ENCODE data around the gene CDKL4.
"Not testable (repeated sequence)": the region's sequence is repeated elsewhere in the genome, so short reads cannot be mapped to it uniquely, and the experiment has no call there.

Gene CDKL4

DNA sequence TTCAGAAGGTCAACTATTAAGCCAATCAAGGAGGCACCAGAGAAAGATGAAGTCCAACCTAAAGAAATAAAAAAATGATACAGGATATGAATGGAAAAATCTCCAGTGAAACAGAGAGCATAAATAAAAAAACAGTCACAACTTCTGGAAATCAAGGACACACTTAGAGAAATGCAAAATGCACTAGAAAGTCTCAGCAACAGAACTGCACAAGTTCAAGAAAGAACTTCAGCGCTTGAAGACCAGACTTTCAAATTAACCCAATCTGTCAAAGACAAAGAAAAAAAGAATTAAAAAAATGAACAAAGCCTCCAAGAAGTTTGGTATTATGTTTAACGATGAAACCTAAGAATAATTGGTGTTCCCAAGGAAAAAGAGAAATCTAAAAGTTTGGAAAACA is 46.8 kb downstream of the CDKL4 start:
- not testable (repeated sequence) for H2AK5ac ChIP-seq (ENCODE audit: low read length, severe bottlenecking); H3K9me3 ChIP-seq (ENCODE audit: control insufficient read depth, low read length); DNase-seq; H2BK12ac ChIP-seq (ENCODE audit: low read length in 2 of 2); H4K8ac ChIP-seq (ENCODE audit: low read length); H2BK5ac ChIP-seq (ENCODE audit: low read depth, low read length, poor library complexity, severe bottlenecking); H3K36me3 ChIP-seq (ENCODE audit: control insufficient read depth in 1 of 2, insufficient read depth in 2 of 2, low read depth in 1 of 2, low read length in 2 of 2); H3K14ac ChIP-seq (ENCODE audit: low read length in 2 of 2); H3K79me1 ChIP-seq (replicated peaks; ENCODE audit: low read length, poor library complexity, severe bottlenecking); H3K9ac ChIP-seq (ENCODE audit: low read length); H3K27ac ChIP-seq (ENCODE audit: low read length, poor library complexity, severe bottlenecking); H3K18ac ChIP-seq (ENCODE audit: low read depth in 1 of 2, low read length in 2 of 2); H2AFZ ChIP-seq (ENCODE audit: low read depth, low read length); H4K91ac ChIP-seq (ENCODE audit: low read length); H2BK120ac ChIP-seq (ENCODE audit: low read depth, low read length); H3K4me2 ChIP-seq (ENCODE audit: low read length, poor library complexity, severe bottlenecking); H3K4me3 ChIP-seq (ENCODE audit: insufficient read depth in 1 of 2, low read depth in 1 of 2, low read length in 2 of 2); H3K4ac ChIP-seq (ENCODE audit: low read depth in 1 of 2, low read length in 2 of 2); H3K4me1 ChIP-seq (ENCODE audit: control insufficient read depth, insufficient read depth, low read depth, low read length); H2BK15ac ChIP-seq (ENCODE audit: low read depth, poor library complexity, severe bottlenecking); H3K23ac ChIP-seq (ENCODE audit: low read length in 2 of 2); H3K27me3 ChIP-seq (ENCODE audit: control insufficient read depth in 1 of 2, insufficient read depth in 1 of 2, low read length in 2 of 2)
- WGBS: 100% methylated on average over 1 of the region's 2 CpGs

DNA sequence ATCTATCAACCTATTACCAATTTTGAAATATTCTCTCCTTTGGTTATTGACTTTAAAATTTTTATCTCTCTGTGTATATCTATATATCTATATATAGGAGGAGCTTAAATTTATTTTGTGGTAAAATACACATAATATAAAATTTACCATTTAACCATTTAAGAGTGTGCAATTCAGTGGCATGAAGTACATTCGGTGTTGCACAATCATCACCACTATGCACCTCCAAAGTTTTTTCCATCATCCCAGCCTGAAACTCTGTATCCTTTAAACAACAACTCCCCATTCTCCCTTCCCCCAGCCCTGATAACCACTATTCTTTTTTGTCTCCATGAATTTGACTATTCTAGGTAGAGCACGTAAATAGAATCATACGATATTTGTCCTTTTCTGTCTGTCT is 49.1 kb downstream of the CDKL4 start:
- no peak for DNase-seq
- Histone ChIP-seq H4K91ac (ENCODE audit: low read length) (no peak overlapping the region), H3K4me3 (ENCODE audit: insufficient read depth in 1 of 2, low read depth in 1 of 2, low read length in 2 of 2) (no peak overlapping the region), H3K18ac (ENCODE audit: low read depth in 1 of 2, low read length in 2 of 2) (no peak overlapping the region), H2BK15ac (ENCODE audit: low read depth, poor library complexity, severe bottlenecking) (no peak overlapping the region), H2BK5ac (ENCODE audit: low read depth, low read length, poor library complexity, severe bottlenecking) (no peak overlapping the region), H3K4me2 (ENCODE audit: low read length, poor library complexity, severe bottlenecking) (no peak overlapping the region), H2AK5ac (ENCODE audit: low read length, severe bottlenecking) (no peak overlapping the region), H3K79me1 (replicated peaks; ENCODE audit: low read length, poor library complexity, severe bottlenecking) (no peaks in the 10 kb centered on the region), H3K4ac (ENCODE audit: low read depth in 1 of 2, low read length in 2 of 2) (no peak overlapping the region), H3K9ac (ENCODE audit: low read length) (no peak overlapping the region), H3K4me1 (ENCODE audit: control insufficient read depth, insufficient read depth, low read depth, low read length) (no peaks in the 10 kb centered on the region), H2BK12ac (ENCODE audit: low read length in 2 of 2) (no peak overlapping the region), H3K27ac (ENCODE audit: low read length, poor library complexity, severe bottlenecking) (no peak overlapping the region), H3K14ac (ENCODE audit: low read length in 2 of 2) (no peak overlapping the region), H3K9me3 (ENCODE audit: control insufficient read depth, low read length) (peaks cover 6% of the 10 kb centered on the region), H3K23ac (ENCODE audit: low read length in 2 of 2) (no peak overlapping the region), H2BK120ac (ENCODE audit: low read depth, low read length) (no peak overlapping the region), H3K27me3 (ENCODE audit: control insufficient read depth in 1 of 2, insufficient read depth in 1 of 2, low read length in 2 of 2) (no peaks in the 10 kb centered on the region), H2AFZ (ENCODE audit: low read depth, low read length) (no peak overlapping the region), H4K8ac (ENCODE audit: low read length) (no peak overlapping the region), H3K36me3 (ENCODE audit: control insufficient read depth in 1 of 2, insufficient read depth in 2 of 2, low read depth in 1 of 2, low read length in 2 of 2) (peaks cover 0 to 8% of the 10 kb centered on the region in 2 experiments)
- 96% methylated on average over 3 of the region's 3 CpGs for WGBS

DNA sequence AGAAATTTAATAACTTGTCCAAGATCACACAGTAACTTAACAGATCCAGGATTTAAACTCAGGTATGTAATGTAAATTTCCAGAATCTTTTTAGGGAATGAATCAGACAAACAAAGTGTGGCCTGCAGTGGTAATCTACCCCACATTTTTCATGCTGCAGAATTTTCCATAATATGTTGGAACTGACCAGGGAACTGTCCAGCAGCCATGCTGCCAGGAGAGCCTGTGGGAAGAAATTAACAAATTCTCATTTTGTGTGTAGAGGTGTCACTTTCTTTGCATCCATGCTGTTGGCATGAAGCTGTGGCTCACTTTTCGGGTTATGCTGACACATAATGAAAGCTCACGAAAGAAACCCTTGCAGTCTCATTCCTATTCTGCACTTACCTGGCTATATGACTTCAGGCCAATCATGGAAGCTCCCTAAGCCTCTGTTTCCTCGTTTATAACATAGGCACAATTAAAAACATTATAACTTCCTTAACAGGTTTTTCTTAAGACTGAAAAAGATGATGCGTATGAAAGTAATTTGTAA is 54.7 kb downstream of the CDKL4 start:
- H3K9ac ChIP-seq (ENCODE audit: low read length): no peak overlapping the region
- H2AFZ ChIP-seq (ENCODE audit: low read depth, low read length): no peak overlapping the region
- H2BK120ac ChIP-seq (ENCODE audit: low read depth, low read length): no peak overlapping the region
- H3K9me3 ChIP-seq (ENCODE audit: control insufficient read depth, low read length): no peaks in the 10 kb centered on the region
- H2BK12ac ChIP-seq (ENCODE audit: low read length in 2 of 2): no peak overlapping the region
- no peak overlapping the region for H3K4ac ChIP-seq (ENCODE audit: low read depth in 1 of 2, low read length in 2 of 2)
- no peak overlapping the region for H3K4me3 ChIP-seq (ENCODE audit: insufficient read depth in 1 of 2, low read depth in 1 of 2, low read length in 2 of 2)
- DNase-seq: no peak
- no peak overlapping the region for H3K27ac ChIP-seq (ENCODE audit: low read length, poor library complexity, severe bottlenecking)
- H4K91ac ChIP-seq (ENCODE audit: low read length): no peak overlapping the region
- no peak overlapping the region for H3K14ac ChIP-seq (ENCODE audit: low read length in 2 of 2)
- WGBS: 96% methylated on average over 2 of the region's 4 CpGs
- no peak overlapping the region for H3K18ac ChIP-seq (ENCODE audit: low read depth in 1 of 2, low read length in 2 of 2)
- peaks cover 3 to 4% of the 10 kb centered on the region in 2 experiments for H3K36me3 ChIP-seq (ENCODE audit: control insufficient read depth in 1 of 2, insufficient read depth in 2 of 2, low read depth in 1 of 2, low read length in 2 of 2)
- H4K8ac ChIP-seq (ENCODE audit: low read length): no peak overlapping the region
- no peak overlapping the region for H2BK15ac ChIP-seq (ENCODE audit: low read depth, poor library complexity, severe bottlenecking)
- H3K79me1 ChIP-seq (replicated peaks; ENCODE audit: low read length, poor library complexity, severe bottlenecking): no peaks in the 10 kb centered on the region
- H3K27me3 ChIP-seq (ENCODE audit: control insufficient read depth in 1 of 2, insufficient read depth in 1 of 2, low read length in 2 of 2): no peaks in the 10 kb centered on the region
- no peak overlapping the region for H2BK5ac ChIP-seq (ENCODE audit: low read depth, low read length, poor library complexity, severe bottlenecking)
- no peaks in the 10 kb centered on the region for H3K4me1 ChIP-seq (ENCODE audit: control insufficient read depth, insufficient read depth, low read depth, low read length)
- H3K4me2 ChIP-seq (ENCODE audit: low read length, poor library complexity, severe bottlenecking): no peak overlapping the region
- no peak overlapping the region for H3K23ac ChIP-seq (ENCODE audit: low read length in 2 of 2)
- no peak overlapping the region for H2AK5ac ChIP-seq (ENCODE audit: low read length, severe bottlenecking)

GRCh38 chr2:39183673-39184072 is 60.1 kb downstream of the CDKL4 start:
- no peak overlapping the region for H2AK5ac ChIP-seq (ENCODE audit: low read length, severe bottlenecking)
- no peak overlapping the region for H3K18ac ChIP-seq (ENCODE audit: low read depth in 1 of 2, low read length in 2 of 2)
- H3K4me2 ChIP-seq (ENCODE audit: low read length, poor library complexity, severe bottlenecking): no peak overlapping the region
- no peak overlapping the region for H2BK15ac ChIP-seq (ENCODE audit: low read depth, poor library complexity, severe bottlenecking)
- peaks cover 4 to 13% of the 10 kb centered on the region in 2 experiments for H3K36me3 ChIP-seq (ENCODE audit: control insufficient read depth in 1 of 2, insufficient read depth in 2 of 2, low read depth in 1 of 2, low read length in 2 of 2)
- no peak overlapping the region for H4K91ac ChIP-seq (ENCODE audit: low read length)
- H3K14ac ChIP-seq (ENCODE audit: low read length in 2 of 2): no peak overlapping the region
- H3K27ac ChIP-seq (ENCODE audit: low read length, poor library complexity, severe bottlenecking): no peak overlapping the region
- no peak overlapping the region for H3K23ac ChIP-seq (ENCODE audit: low read length in 2 of 2)
- no peak overlapping the region for H3K4me3 ChIP-seq (ENCODE audit: insufficient read depth in 1 of 2, low read depth in 1 of 2, low read length in 2 of 2)
- H3K4me1 ChIP-seq (ENCODE audit: control insufficient read depth, insufficient read depth, low read depth, low read length): peaks cover 1% of the 10 kb centered on the region
- H3K4ac ChIP-seq (ENCODE audit: low read depth in 1 of 2, low read length in 2 of 2): no peak overlapping the region
- no peak overlapping the region for H2BK12ac ChIP-seq (ENCODE audit: low read length in 2 of 2)
- H3K9ac ChIP-seq (ENCODE audit: low read length): no peak overlapping the region
- no peaks in the 10 kb centered on the region for H3K9me3 ChIP-seq (ENCODE audit: control insufficient read depth, low read length)
- no peak overlapping the region for H4K8ac ChIP-seq (ENCODE audit: low read length)
- H3K79me1 ChIP-seq (replicated peaks; ENCODE audit: low read length, poor library complexity, severe bottlenecking): no peaks in the 10 kb centered on the region
- H2AFZ ChIP-seq (ENCODE audit: low read depth, low read length): no peak overlapping the region
- WGBS: 80% methylated on average over 2 of the region's 2 CpGs
- H2BK5ac ChIP-seq (ENCODE audit: low read depth, low read length, poor library complexity, severe bottlenecking): no peak overlapping the region
- H3K27me3 ChIP-seq (ENCODE audit: control insufficient read depth in 1 of 2, insufficient read depth in 1 of 2, low read length in 2 of 2): no peaks in the 10 kb centered on the region
- H2BK120ac ChIP-seq (ENCODE audit: low read depth, low read length): no peak overlapping the region
- DNase-seq: no peak

Data from mesenchymal stem cell (in vitro differentiated cells and primary cell).